K562 (cell line): ENCODE results near the gene DIAPH1. TPM values are rescaled to one million over a fixed set of nuclear protein-coding genes. Genes with fewer than 3 reads are reported as not detected.

ENCODE experiments used
- ADNP ChIP-seq: fragments of 200-800 bp; sonication (Bioruptor generic); IDR thresholded peaks from 2 replicates; pipeline ENCODE4 v1.6.1; 2016; ENCODE audit warnings: missing genetic modification characterization, missing compliant biosample characterization
- CREB1 ChIP-seq, 2 experiments: sonication (generic) in 1 of 2; formaldehyde crosslinking in 1 of 2; IDR thresholded peaks; 2 replicates each; pipeline versions ENCODE4 v1.6.1 to v1.8.0; 2012 to 2022; ENCODE audit warnings: inconsistent platforms in 1 of 2, mild to moderate bottlenecking in 1 of 2, missing genetic modification reagents in 1 of 2, moderate library complexity in 1 of 2
- CTBP1 ChIP-seq: fragments of 450-650 bp; IDR thresholded peaks from 2 replicates; pipeline ENCODE4 v1.6.1; 2016; ENCODE audit warnings: borderline replicate concordance
- DIDO1 ChIP-seq: fragments of 450-650 bp; IDR thresholded peaks from 2 replicates; pipeline ENCODE4 v1.6.1; 2016; ENCODE audit warnings: low read depth, missing biosample characterization, missing genetic modification characterization
- EP300 ChIP-seq: IDR thresholded peaks from 2 replicates; pipeline ENCODE4 v1.6.1; 2012; ENCODE audit warnings: low read length, improper control_type of control experiment
- ERF ChIP-seq: fragments of 450-650 bp; formaldehyde crosslinking; IDR thresholded peaks from 2 replicates; pipeline ENCODE4 v1.4.0; 2020; ENCODE audit warnings: mild to moderate bottlenecking, mixed read lengths
- ETV1 ChIP-seq: fragments of 450-650 bp; conservative IDR thresholded peaks from 2 replicates; pipeline ENCODE4 v1.6.1; 2016; ENCODE audit warnings: missing genetic modification characterization, control low read depth, low read depth, missing compliant biosample characterization
- FOXK2 ChIP-seq, 2 experiments: fragments of 450-650 bp; IDR thresholded peaks in 1 of 2; conservative IDR thresholded peaks in 1 of 2; 2 replicates each; pipeline ENCODE4 v1.6.1; 2016; ENCODE audit warnings: low read depth in 2 of 2, mild to moderate bottlenecking in 1 of 2
- GATAD2B ChIP-seq: fragments of 450-650 bp; IDR thresholded peaks from 2 replicates; pipeline ENCODE4 v1.6.1; 2017; ENCODE audit warnings: mild to moderate bottlenecking, borderline replicate concordance
- GTF2E2 ChIP-seq: fragments of 200-800 bp; sonication (Bioruptor generic); IDR thresholded peaks from 2 replicates; pipeline ENCODE4 v1.6.1; 2016; ENCODE audit warnings: missing genetic modification characterization, missing compliant biosample characterization
- HBP1 ChIP-seq: fragments of 450-650 bp; formaldehyde crosslinking; IDR thresholded peaks from 2 replicates; pipeline ENCODE4 v1.4.0; 2022; ENCODE audit warnings: missing genetic modification characterization
- HNRNPL ChIP-seq: fragments of 200-400 bp; formaldehyde crosslinking; IDR thresholded peaks from 2 replicates; pipeline ENCODE4 v1.6.1; 2017; ENCODE audit warnings: low read depth, mild to moderate bottlenecking, low read length
- IRF2 ChIP-seq: sonication (generic); formaldehyde crosslinking; IDR thresholded peaks from 2 replicates; pipeline ENCODE4 v1.8.1; 2022; ENCODE audit warnings: mild to moderate bottlenecking, missing genetic modification reagents
- MEIS2 ChIP-seq: fragments of 450-650 bp; IDR thresholded peaks from 2 replicates; pipeline ENCODE4 v1.6.1; 2014; ENCODE audit warnings: mild to moderate bottlenecking; ENCODE audit not compliant: partially characterized antibody
- MYC ChIP-seq, 2 experiments: fragments of 250-450 bp in 1 of 2; sonication (Bioruptor Pico) in 1 of 2; IDR thresholded peaks; 2 replicates each; pipeline versions ENCODE4 v1.5.1 to v1.6.1; 2012 to 2021; ENCODE audit warnings: low read depth in 2 of 2, borderline replicate concordance in 1 of 2, improper control_type of control experiment in 1 of 2, low read length in 1 of 2, mild to moderate bottlenecking in 1 of 2, moderate library complexity in 1 of 2
- NBN ChIP-seq: fragments of 450-650 bp; IDR thresholded peaks from 2 replicates; pipeline ENCODE4 v1.6.1; 2016; ENCODE audit warnings: low read depth, mild to moderate bottlenecking
- NFXL1 ChIP-seq: fragments of 450-650 bp; formaldehyde crosslinking; IDR thresholded peaks from 2 replicates; pipeline ENCODE4 v1.4.0; 2021; ENCODE audit warnings: mild to moderate bottlenecking
- POLR2A ChIP-seq: fragments of 450-650 bp; conservative IDR thresholded peaks from 2 replicates; pipeline ENCODE4 v1.6.1; 2016
- SAFB2 ChIP-seq: fragments of 200-400 bp; formaldehyde crosslinking; IDR thresholded peaks from 2 replicates; pipeline ENCODE4 v1.6.1; 2018; ENCODE audit warnings: borderline replicate concordance, low read length, low read depth, moderate library complexity; ENCODE audit not compliant: severe bottlenecking
- SMAD4 ChIP-seq: fragments of 250-450 bp; sonication (Bioruptor Pico); conservative IDR thresholded peaks from 2 replicates; pipeline ENCODE4 v1.8.0; 2021; ENCODE audit warnings: inconsistent platforms, mild to moderate bottlenecking, moderate library complexity
- TCF7L2 ChIP-seq: fragments of 150-350 bp; IDR thresholded peaks from 2 replicates; pipeline ENCODE4 v1.6.1; 2016; ENCODE audit warnings: low read depth, mild to moderate bottlenecking, low read length, moderate library complexity
- ZFX ChIP-seq: sonication (generic); formaldehyde crosslinking; IDR thresholded peaks from 2 replicates; pipeline ENCODE4 v1.8.0; 2022; ENCODE audit warnings: mild to moderate bottlenecking, missing genetic modification reagents, moderate library complexity
- ZNF583 ChIP-seq: fragments of 250-450 bp; sonication (Bioruptor Pico); IDR thresholded peaks from 2 replicates; pipeline ENCODE4 v1.4.0; 2020
- ZNF655 ChIP-seq: fragments of 250-450 bp; sonication (Bioruptor Pico); IDR thresholded peaks from 2 replicates; pipeline ENCODE4 v1.5.0; 2021
- ZNF79 ChIP-seq: fragments of 250-450 bp; sonication (Bioruptor Pico); IDR thresholded peaks from 2 replicates; pipeline ENCODE4 v1.4.0; 2020; ENCODE audit warnings: low read depth, mild to moderate bottlenecking, moderate library complexity
- ZNF830 ChIP-seq: fragments of 250-450 bp; sonication (Bioruptor Pico); IDR thresholded peaks from 2 replicates; pipeline ENCODE4 v1.5.0; 2021; ENCODE audit warnings: mild to moderate bottlenecking
- polyA plus RNA-seq, 8 experiments: library from polyadenylated mRNA; depleted of rRNA in 4 of 8; stranded (reverse) in 5 of 8; unstranded in 3 of 8; fragments of >200 nt; fragmentation: Nextera tagmentation in 2 of 8; fragmentation: Illumina TruSeq in 1 of 8; extraction: Ambion mirVana in 2 of 8; extraction: Trizol in 1 of 8; gene quantifications; 2 replicates each; pipeline versions ENCODE4 v1.2.1 to v1.2.3, GENCODE V29; 2011 to 2014; ENCODE audit warnings: inconsistent platforms in 1 of 8, missing spikeins in 1 of 8
- total RNA-seq, 7 experiments: library from RNA; depleted of rRNA in 6 of 7; stranded (reverse); fragments of >200 nt in 6 of 7; fragmentation: Illumina TruSeq in 2 of 7; extraction: Trizol in 2 of 7; gene quantifications; 2 replicates each; pipeline versions ENCODE4 v1.2.1 to v1.2.3, GENCODE V29; 2011 to 2021; ENCODE audit warnings: low replicate concordance in 1 of 7

Gene DIAPH1
- total and polyA plus RNA-seq, 9 of the 15 experiments (the other 6 are each of a cell fraction or from before 2014, with no cell fraction given): 60.8 to 328 (median 97.8) TPM

GRCh38 chr5:141641634-141642267, 23.0 kb upstream of the DIAPH1 start (continued):
- no peak; the same call in 1 of the 2 replicates for TF ChIP-seq GTF2E2 (tag)
- no peak for TF ChIP-seq ZFX (CRISPR knock-in tag)
- TF ChIP-seq DIDO1 (tag): no peak
- TF ChIP-seq NBN: 0 out of 2 replicates have a peak, but pooled peaks have one; percentile 49
- TF ChIP-seq NFXL1 (CRISPR knock-in tag): no peak
- no peak for TF ChIP-seq ADNP
- TF ChIP-seq MEIS2: no peak
- no peak for TF ChIP-seq POLR2A
- 0 out of 2 replicates have a peak, but pooled peaks have one; percentile 7 for TF ChIP-seq ETV1 (tag)
- no peak for TF ChIP-seq ZNF655 (CRISPR knock-in tag)
- no peak for TF ChIP-seq HBP1 (CRISPR knock-in tag)
- 0 out of 2 replicates have a peak, but pooled peaks have one; percentile 19 for TF ChIP-seq MYC (IDR thresholded peaks at IDR 0.05; ENCODE audit: low read depth, low read length)
- no peak for TF ChIP-seq MYC (CRISPR knock-in tag; IDR thresholded peaks at IDR 0.05; ENCODE audit: borderline replicate concordance, low read depth)
- TF ChIP-seq HNRNPL: no peak
- peak in 1 of 2 experiments; percentile 46; a peak in 1 of 4 replicates for TF ChIP-seq FOXK2 (conservative IDR thresholded peaks at IDR 0.05 in 1 of 2, IDR thresholded peaks at IDR 0.05 in 1 of 2; ENCODE audit: low read depth in 2 of 2)
- TF ChIP-seq TCF7L2: no peak
- TF ChIP-seq IRF2 (CRISPR knock-in tag): no peak
- peak; percentile 16; the same call in 1 of the 2 replicates for TF ChIP-seq EP300
- 0 out of 2 replicates have a peak, but pooled peaks have one; percentile 31 for TF ChIP-seq CTBP1
- TF ChIP-seq ERF (CRISPR knock-in tag): no peak
- TF ChIP-seq ZNF79 (CRISPR knock-in tag): no peak
- TF ChIP-seq SMAD4 (CRISPR knock-in tag): no peak
- TF ChIP-seq ZNF583 (CRISPR knock-in tag): no peak
- TF ChIP-seq ZNF830: no peak
- TF ChIP-seq CREB1 (IDR thresholded peaks at IDR 0.05): no peak
- no peak for TF ChIP-seq CREB1 (CRISPR knock-in tag; IDR thresholded peaks at IDR 0.05)
- TF ChIP-seq GATAD2B: no peak
- no peak for TF ChIP-seq SAFB2
